ENCODE measurements around the gene PRPS1. TPM values are rescaled to one million over a fixed set of nuclear protein-coding genes. Genes with fewer than 3 reads are reported as not detected.

The PRPS1 gene
- total RNA-seq, 1 experiment from 2014 or later, result 90.5 TPM

GRCh38 chrX:107600366-107600765, 27.9 kb upstream of the PRPS1 start:
- Mint-ChIP-seq H3K4me1 (peaks cover 14 to 31% of the 10 kb centered on the region in 2 experiments), H3K4me3 (no peak overlapping the region), H3K27me3 (ENCODE audit: low read depth) (no peaks in the 10 kb centered on the region; the same call in 1 of the 2 replicates), H3K9me3 (peaks cover 0 to 45% of the 10 kb centered on the region in 2 experiments; a peak in 2 of 5 replicates), H3K27ac (peak overlapping the region in 1 of 3 experiments; percentile 52; a peak in 1 of 7 replicates), H3K36me3 (ENCODE audit: insufficient read depth in 1 of 3, low read depth in 3 of 3) (no peaks in the 10 kb centered on the region)
- Histone ChIP-seq H2AK5ac (ENCODE audit: insufficient read length, low read length) (no peak overlapping the region), H3K18ac (ENCODE audit: insufficient read length, low read depth, low read length) (no peak overlapping the region), H3K79me1 (ENCODE audit: insufficient read depth, low read depth, low read length, poor library complexity, severe bottlenecking) (no peaks in the 10 kb centered on the region), H3T11ph (ENCODE audit: low read length) (no peak overlapping the region), H4K91ac (ENCODE audit: insufficient read length, low read depth, low read length) (peak overlapping the region; percentile 58), H3K27ac (ENCODE audit: insufficient read length, low read depth, low read length) (no peak overlapping the region), H4K5ac (ENCODE audit: insufficient read length, low read depth, low read length) (no peak overlapping the region), H3K14ac (ENCODE audit: insufficient read depth, low read length) (no peak overlapping the region), H3K27me3 (ENCODE audit: insufficient read depth, low read length) (no peaks in the 10 kb centered on the region), H2AFZ (ENCODE audit: low read length) (no peak overlapping the region), H3K4ac (ENCODE audit: low read depth, low read length) (no peak overlapping the region), H3K9me3 (ENCODE audit: control insufficient read depth, low read depth, low read length) (no peaks in the 10 kb centered on the region), H3K56ac (ENCODE audit: insufficient read length, low read depth, low read length) (no peak overlapping the region), H2BK15ac (ENCODE audit: low read depth, low read length) (no peak overlapping the region), H3K4me1 (ENCODE audit: insufficient read depth, low read length) (no peaks in the 10 kb centered on the region; the same call in 1 of the 2 replicates), H4K20me1 (ENCODE audit: control insufficient read depth, insufficient read depth, insufficient read length) (no peaks in the 10 kb centered on the region), H3K4me2 (ENCODE audit: insufficient read depth, insufficient read length, low read length) (no peak overlapping the region), H4K8ac (replicated peaks; ENCODE audit: insufficient read length, low read depth, low read length) (no peak overlapping the region), H2BK5ac (ENCODE audit: insufficient read length, low read length) (no peak overlapping the region), H2BK12ac (ENCODE audit: insufficient read length, low read depth, low read length) (no peak overlapping the region), H3K23me2 (ENCODE audit: insufficient read length, low read depth, low read length, poor library complexity, severe bottlenecking) (no peaks in the 10 kb centered on the region), H2BK120ac (ENCODE audit: low read depth, low read length, poor library complexity, severe bottlenecking) (no peak overlapping the region), H2BK20ac (ENCODE audit: low read depth, low read length, poor library complexity, severe bottlenecking) (no peak overlapping the region), H3K79me2 (ENCODE audit: insufficient read depth, low read length) (no peaks in the 10 kb centered on the region), H3K9ac (ENCODE audit: extremely low read depth, insufficient read length, low read length) (no peak overlapping the region), H3K23ac (ENCODE audit: insufficient read length, low read depth, low read length) (no peak overlapping the region)
- TF ChIP-seq, protein P1, sequence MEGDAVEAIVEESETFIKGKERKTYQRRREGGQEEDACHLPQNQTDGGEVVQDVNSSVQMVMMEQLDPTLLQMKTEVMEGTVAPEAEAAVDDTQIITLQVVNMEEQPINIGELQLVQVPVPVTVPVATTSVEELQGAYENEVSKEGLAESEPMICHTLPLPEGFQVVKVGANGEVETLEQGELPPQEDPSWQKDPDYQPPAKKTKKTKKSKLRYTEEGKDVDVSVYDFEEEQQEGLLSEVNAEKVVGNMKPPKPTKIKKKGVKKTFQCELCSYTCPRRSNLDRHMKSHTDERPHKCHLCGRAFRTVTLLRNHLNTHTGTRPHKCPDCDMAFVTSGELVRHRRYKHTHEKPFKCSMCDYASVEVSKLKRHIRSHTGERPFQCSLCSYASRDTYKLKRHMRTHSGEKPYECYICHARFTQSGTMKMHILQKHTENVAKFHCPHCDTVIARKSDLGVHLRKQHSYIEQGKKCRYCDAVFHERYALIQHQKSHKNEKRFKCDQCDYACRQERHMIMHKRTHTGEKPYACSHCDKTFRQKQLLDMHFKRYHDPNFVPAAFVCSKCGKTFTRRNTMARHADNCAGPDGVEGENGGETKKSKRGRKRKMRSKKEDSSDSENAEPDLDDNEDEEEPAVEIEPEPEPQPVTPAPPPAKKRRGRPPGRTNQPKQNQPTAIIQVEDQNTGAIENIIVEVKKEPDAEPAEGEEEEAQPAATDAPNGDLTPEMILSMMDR (conservative IDR thresholded peaks at IDR 0.05), result no peak
- WGBS (ENCODE audit: extremely low coverage, insufficient read length, low lambda C conversion rate), result no CpG with 5 or more reads among the region's 10 CpGs
- DNase-seq, result no peak

All from H9 (cell line).